Karpas-422 (cell line): Measurements from ENCODE around the gene B3GALNT2. TPM values are rescaled to one million over a fixed set of nuclear protein-coding genes. Genes with fewer than 3 reads are reported as not detected.
A peak's percentile ranks its signal among the peaks of the same experiment; 100 is the strongest.

Experiments
- DNase-seq: peaks from one replicate; pipeline ENCODE4 v3.0.0-alpha.2; 2015
- H2AFZ ChIP-seq: fragments of 200-600 bp; sonication (generic); 2 replicates; pipeline ENCODE4 v1.6.1; 2014; ENCODE audit warnings: antibody characterized with exemption, low read length, mixed read lengths
- H3K27ac ChIP-seq: fragments of 200-600 bp; sonication (generic); 2 replicates; pipeline ENCODE4 v1.5.1; 2014; ENCODE audit warnings: mild to moderate bottlenecking, low read length, moderate library complexity
- H3K27me3 ChIP-seq: fragments of 200-600 bp; sonication (generic); 2 replicates; pipeline ENCODE4 v1.6.1; 2014; ENCODE audit warnings: low read length, mixed read lengths
- H3K36me3 ChIP-seq: fragments of 200-600 bp; sonication (generic); 2 replicates; pipeline ENCODE4 v1.6.1; 2014; ENCODE audit warnings: low read length, mixed read lengths; ENCODE audit not compliant: insufficient read depth
- H3K4me1 ChIP-seq: fragments of 200-600 bp; sonication (generic); 2 replicates; pipeline ENCODE4 v1.6.1; 2014; ENCODE audit warnings: mild to moderate bottlenecking, low read length, mixed read lengths
- H3K4me2 ChIP-seq: fragments of 200-600 bp; sonication (generic); 2 replicates; pipeline ENCODE4 v1.6.1; 2014; ENCODE audit warnings: low read length, low read depth, mild to moderate bottlenecking; ENCODE audit not compliant: poor library complexity, severe bottlenecking
- H3K4me3 ChIP-seq: fragments of 200-600 bp; sonication (generic); 2 replicates; pipeline ENCODE4 v1.5.1; 2014; ENCODE audit warnings: mild to moderate bottlenecking, antibody characterized with exemption, low read length, mixed read lengths
- H3K79me2 ChIP-seq: fragments of 200-600 bp; sonication (generic); 2 replicates; pipeline ENCODE4 v1.6.1; 2014; ENCODE audit warnings: mild to moderate bottlenecking, low read length, mixed read lengths
- H3K9ac ChIP-seq: fragments of 200-600 bp; sonication (generic); 2 replicates; pipeline ENCODE4 v1.6.0; 2014; ENCODE audit warnings: low read length
- H3K9me2 ChIP-seq: fragments of 200-600 bp; sonication (generic), shearing (Covaris generic); replicated peaks from 2 replicates; pipeline ENCODE4 v1.6.0; 2014; ENCODE audit warnings: mild to moderate bottlenecking, low read length, moderate library complexity; ENCODE audit not compliant: insufficient read depth
- H3K9me3 ChIP-seq: fragments of 300-700, 200-600 bp; sonication (generic); 2 replicates; pipeline ENCODE4 v1.6.1; 2014; ENCODE audit warnings: low read length, mixed read lengths
- H4K20me1 ChIP-seq: fragments of 200-600 bp; sonication (generic); 2 replicates; pipeline ENCODE4 v1.6.1; 2014; ENCODE audit warnings: mild to moderate bottlenecking, antibody characterized with exemption, low read length, low read depth; ENCODE audit not compliant: insufficient read depth
- total RNA-seq: library from RNA; depleted of rRNA; stranded (reverse); fragments of >200 nt; shearing (Covaris generic); gene quantifications from 2 replicates; pipeline ENCODE4 v1.2.3, GENCODE V29; 2014; ENCODE audit warnings: low replicate concordance

Gene B3GALNT2
- total RNA-seq, 1 experiment from 2014 or later, result 15.4 TPM

GRCh38 chr1:235511470-235512240 is 7.4 kb upstream of the B3GALNT2 start:
- no peak overlapping the region for H3K27ac ChIP-seq
- no peak for DNase-seq

GRCh38 chr1:235510823-235511222 is 6.6 kb upstream of the B3GALNT2 start:
- Histone ChIP-seq H3K36me3 (no peaks in the 10 kb centered on the region), H3K27ac (no peak overlapping the region), H3K4me1 (peaks cover 8% of the 10 kb centered on the region), H3K4me3 (no peak overlapping the region), H3K9ac (no peak overlapping the region), H2AFZ (no peak overlapping the region), H3K9me3 (no peaks in the 10 kb centered on the region), H3K79me2 (no peaks in the 10 kb centered on the region), H3K9me2 (no peaks in the 10 kb centered on the region), H3K4me2 (no peak overlapping the region), H3K27me3 (no peaks in the 10 kb centered on the region), H4K20me1 (no peaks in the 10 kb centered on the region)
- DNase-seq, result no peak

More at GRCh38 chr1:235511470-235512240, 7.4 kb upstream of the B3GALNT2 start:
- H3K27me3 ChIP-seq, result no peaks in the 10 kb centered on the region
- H3K36me3 ChIP-seq, result no peaks in the 10 kb centered on the region
- H4K20me1 ChIP-seq, result no peaks in the 10 kb centered on the region
- peaks cover 11% of the 10 kb centered on the region for H3K4me1 ChIP-seq
- no peaks in the 10 kb centered on the region for H3K9me2 ChIP-seq
- no peak overlapping the region for H3K9ac ChIP-seq
- H3K4me3 ChIP-seq, result no peak overlapping the region
- no peak overlapping the region for H2AFZ ChIP-seq
- H3K4me2 ChIP-seq, result no peak overlapping the region
- H3K79me2 ChIP-seq, result no peaks in the 10 kb centered on the region
- H3K9me3 ChIP-seq, result no peaks in the 10 kb centered on the region

GRCh38 chr1:235507623-235508022 is 3.4 kb upstream of the B3GALNT2 start:
- no peak overlapping the region for H3K4me2 ChIP-seq
- no peak overlapping the region for H2AFZ ChIP-seq
- no peaks in the 10 kb centered on the region for H3K36me3 ChIP-seq
- H3K4me1 ChIP-seq, result peaks cover 14% of the 10 kb centered on the region
- peaks cover 4% of the 10 kb centered on the region for H4K20me1 ChIP-seq
- H3K9me2 ChIP-seq, result no peaks in the 10 kb centered on the region
- no peak for DNase-seq
- H3K4me3 ChIP-seq, result no peak overlapping the region
- H3K27ac ChIP-seq, result no peak overlapping the region
- H3K9ac ChIP-seq, result no peak overlapping the region
- no peaks in the 10 kb centered on the region for H3K9me3 ChIP-seq
- no peaks in the 10 kb centered on the region for H3K27me3 ChIP-seq
- H3K79me2 ChIP-seq, result no peaks in the 10 kb centered on the region

- H3K4me2 ChIP-seq, result peak overlapping the region; percentile 89
- peak overlapping the region; percentile 45 for H3K27ac ChIP-seq
- peaks cover 25% of the 10 kb centered on the region for H4K20me1 ChIP-seq
- H3K9me2 ChIP-seq, result no peaks in the 10 kb centered on the region
- H2AFZ ChIP-seq, result peak overlapping the region; percentile 97
- no peaks in the 10 kb centered on the region for H3K9me3 ChIP-seq
- H3K79me2 ChIP-seq, result peaks cover 20% of the 10 kb centered on the region
- peak; percentile 99 for DNase-seq
- H3K4me1 ChIP-seq, result peaks cover 22% of the 10 kb centered on the region
- H3K27me3 ChIP-seq, result no peaks in the 10 kb centered on the region
- no peaks in the 10 kb centered on the region for H3K36me3 ChIP-seq
- H3K4me3 ChIP-seq, result peak overlapping the region; percentile 85
- peak overlapping the region; percentile 81 for H3K9ac ChIP-seq
Measured at GRCh38 chr1:235504494-235505222, 406 bp upstream of the B3GALNT2 start.

DNA sequence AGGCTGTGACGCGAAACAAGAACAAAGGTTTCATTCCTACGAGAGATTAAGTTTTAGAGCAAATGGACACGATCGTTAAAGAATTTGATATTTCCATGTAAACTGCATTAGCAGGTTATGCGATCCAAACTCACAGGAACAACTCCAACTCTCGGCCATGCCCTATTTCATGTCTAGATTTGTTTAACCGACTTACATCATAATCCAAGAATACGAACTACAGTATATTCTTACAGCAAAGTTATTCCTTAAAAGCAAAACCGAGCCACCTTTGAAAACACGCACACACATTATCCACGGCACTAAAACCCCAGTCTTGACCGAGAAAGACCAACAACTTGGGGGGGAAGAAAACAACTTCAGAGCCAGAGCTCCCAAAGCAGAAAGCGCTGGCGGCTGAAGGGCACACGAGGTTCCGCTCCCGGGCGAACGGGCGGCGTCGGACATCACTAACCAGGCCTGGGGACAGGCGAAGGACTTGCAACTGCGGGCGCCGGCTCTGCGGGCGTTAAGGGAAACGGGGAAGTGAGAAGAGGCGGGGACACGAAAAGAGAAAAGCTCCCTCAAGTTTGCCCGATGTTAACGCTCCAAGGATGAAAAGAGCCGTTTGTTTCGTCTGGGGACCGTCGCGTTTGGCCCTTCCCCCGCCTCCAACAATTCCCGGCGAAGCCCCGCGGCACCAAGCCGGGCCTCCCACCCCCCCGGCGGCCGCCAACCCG is 690 bp downstream of the B3GALNT2 start:
- H3K9ac ChIP-seq, result peak overlapping the region; percentile 68
- H3K4me3 ChIP-seq, result peak overlapping the region; percentile 75
- peaks cover 23% of the 10 kb centered on the region for H3K79me2 ChIP-seq
- no peak overlapping the region for H3K27ac ChIP-seq
- H3K4me2 ChIP-seq, result peak overlapping the region; percentile 89
- peaks cover 22% of the 10 kb centered on the region for H3K4me1 ChIP-seq
- peak; percentile 77 for DNase-seq
- no peaks in the 10 kb centered on the region for H3K9me3 ChIP-seq
- peak overlapping the region; percentile 7; the same call in 1 of the 2 replicates for H2AFZ ChIP-seq
- H3K36me3 ChIP-seq, result no peaks in the 10 kb centered on the region
- H4K20me1 ChIP-seq, result peaks cover 28% of the 10 kb centered on the region
- no peaks in the 10 kb centered on the region for H3K27me3 ChIP-seq
- H3K9me2 ChIP-seq, result no peaks in the 10 kb centered on the region

- Histone ChIP-seq H3K4me1 (peaks cover 22% of the 10 kb centered on the region), H3K27ac (no peak overlapping the region), H3K9me2 (no peaks in the 10 kb centered on the region), H3K4me2 (peak overlapping the region; percentile 89), H3K4me3 (peak overlapping the region; percentile 75), H3K79me2 (peaks cover 30% of the 10 kb centered on the region), H3K9ac (peak overlapping the region; percentile 68), H3K36me3 (no peaks in the 10 kb centered on the region), H3K9me3 (no peaks in the 10 kb centered on the region), H3K27me3 (no peaks in the 10 kb centered on the region), H4K20me1 (peaks cover 28% of the 10 kb centered on the region), H2AFZ (no peak overlapping the region; the same call in 1 of the 2 replicates)
- no peak for DNase-seq
Measured at GRCh38 chr1:235502601-235503402, 1.4 kb downstream of the B3GALNT2 start.

DNA sequence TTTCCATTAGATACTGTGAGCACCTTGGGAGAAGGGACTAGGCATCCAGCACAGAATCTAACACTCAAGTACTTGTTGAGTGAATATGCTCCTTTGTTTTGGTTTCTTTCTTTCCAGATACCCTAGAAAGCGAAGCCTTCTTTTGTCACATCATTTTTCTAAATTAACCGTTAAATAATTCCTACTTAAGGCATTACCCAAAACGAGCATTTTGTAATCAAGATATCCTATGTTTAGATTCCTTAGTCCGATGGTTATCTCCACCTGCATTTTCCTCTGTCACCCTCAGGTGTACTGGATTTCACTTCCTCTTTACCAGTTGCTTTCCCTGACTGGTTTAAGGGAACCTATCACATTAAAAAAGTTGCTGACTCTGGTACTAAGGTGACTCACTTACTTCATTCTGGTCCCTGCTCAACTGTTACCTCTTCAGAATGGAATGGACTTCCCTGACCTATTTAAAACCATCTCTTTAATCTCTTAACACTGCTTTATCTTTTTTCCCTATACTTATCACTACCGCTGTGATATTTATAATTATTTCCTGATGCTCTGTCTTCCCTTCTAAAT is 3.2 kb downstream of the B3GALNT2 start:
- no peaks in the 10 kb centered on the region for H3K36me3 ChIP-seq
- peaks cover 28% of the 10 kb centered on the region for H4K20me1 ChIP-seq
- H3K79me2 ChIP-seq, result peaks cover 40% of the 10 kb centered on the region
- H3K9ac ChIP-seq, result no peak overlapping the region
- no peak overlapping the region for H3K27ac ChIP-seq
- H2AFZ ChIP-seq, result no peak overlapping the region
- no peaks in the 10 kb centered on the region for H3K9me3 ChIP-seq
- H3K4me2 ChIP-seq, result no peak overlapping the region
- H3K4me3 ChIP-seq, result no peak overlapping the region
- H3K27me3 ChIP-seq, result no peaks in the 10 kb centered on the region
- H3K4me1 ChIP-seq, result peaks cover 22% of the 10 kb centered on the region
- no peak for DNase-seq
- no peaks in the 10 kb centered on the region for H3K9me2 ChIP-seq
